HepG2 (cell line): ENCODE measurements around the gene MICOS13. TPM values are rescaled to one million over a fixed set of nuclear protein-coding genes. Genes with fewer than 3 reads are reported as not detected.

ENCODE experiments used
- ETV5 ChIP-seq: IDR thresholded peaks from 2 replicates; pipeline ENCODE4 v1.6.1; 2018; ENCODE audit warnings: missing biosample characterization, missing genetic modification reagents, inconsistent platforms, borderline replicate concordance
- FOSL2 ChIP-seq: sonication (generic); formaldehyde crosslinking; IDR thresholded peaks from 2 replicates; pipeline ENCODE4 v1.4.0; 2020; ENCODE audit warnings: missing genetic modification reagents
- GFI1 ChIP-seq: sonication (generic); formaldehyde crosslinking; IDR thresholded peaks from 2 replicates; pipeline ENCODE4 v1.5.0; 2020; ENCODE audit warnings: missing genetic modification reagents, mild to moderate bottlenecking, borderline replicate concordance
- HOXA5 ChIP-seq: sonication (generic); formaldehyde crosslinking; IDR thresholded peaks from 2 replicates; pipeline ENCODE4 v1.4.0; 2020; ENCODE audit warnings: missing genetic modification reagents
- IKZF1 ChIP-seq: fragments of 450-650 bp; IDR thresholded peaks from 2 replicates; pipeline ENCODE4 v1.7.1; 2016
- IRF2 ChIP-seq: IDR thresholded peaks from 2 replicates; pipeline ENCODE4 v1.6.1; 2018; ENCODE audit warnings: missing genetic modification reagents, missing compliant biosample characterization
- KMT2A ChIP-seq: sonication (generic); formaldehyde crosslinking; IDR thresholded peaks from 2 replicates; pipeline ENCODE4 v1.4.0; 2020; ENCODE audit warnings: missing genetic modification reagents
- KMT2B ChIP-seq: IDR thresholded peaks from 2 replicates; pipeline ENCODE4 v1.6.1; 2016; ENCODE audit warnings: missing genetic modification reagents, missing compliant biosample characterization
- NFIC ChIP-seq: IDR thresholded peaks from 2 replicates; pipeline ENCODE4 v1.6.1; 2012; ENCODE audit warnings: mild to moderate bottlenecking, low read length, inconsistent platforms
- PCBP1 ChIP-seq: fragments of 200-400 bp; formaldehyde crosslinking; IDR thresholded peaks from 2 replicates; pipeline ENCODE4 v1.6.1; 2017; ENCODE audit warnings: mild to moderate bottlenecking, low read depth, low read length, borderline replicate concordance
- PHF20 ChIP-seq: sonication (generic); formaldehyde crosslinking; IDR thresholded peaks from 2 replicates; pipeline ENCODE4 v1.5.0; 2020; ENCODE audit warnings: mild to moderate bottlenecking, missing genetic modification reagents
- PITX1 ChIP-seq: sonication (generic); formaldehyde crosslinking; IDR thresholded peaks from 2 replicates; pipeline ENCODE4 v1.5.1; 2020; ENCODE audit warnings: mild to moderate bottlenecking, missing genetic modification reagents
- RBAK ChIP-seq: sonication (generic); formaldehyde crosslinking; IDR thresholded peaks from 2 replicates; pipeline ENCODE4 v1.5.1; 2020; ENCODE audit warnings: mild to moderate bottlenecking, missing genetic modification reagents
- RORA ChIP-seq: sonication (generic); formaldehyde crosslinking; IDR thresholded peaks from 2 replicates; pipeline ENCODE4 v1.5.0; 2020; ENCODE audit warnings: mild to moderate bottlenecking, missing genetic modification reagents, moderate library complexity
- SAFB2 ChIP-seq: sonication (generic); formaldehyde crosslinking; IDR thresholded peaks from 2 replicates; pipeline ENCODE4 v1.5.1; 2020; ENCODE audit warnings: missing genetic modification reagents, low read depth, mild to moderate bottlenecking, borderline replicate concordance
- ZBTB1 ChIP-seq: sonication (generic); formaldehyde crosslinking; IDR thresholded peaks from 2 replicates; pipeline ENCODE4 v1.4.0; 2020; ENCODE audit warnings: missing genetic modification reagents, borderline replicate concordance
- ZBTB38 ChIP-seq: sonication (generic); formaldehyde crosslinking; IDR thresholded peaks from 2 replicates; pipeline ENCODE4 v1.5.1; 2020; ENCODE audit warnings: mild to moderate bottlenecking, missing genetic modification reagents
- ZIK1 ChIP-seq: sonication (generic); formaldehyde crosslinking; IDR thresholded peaks from 2 replicates; pipeline ENCODE4 v1.5.0; 2020; ENCODE audit warnings: mild to moderate bottlenecking, low read depth, missing genetic modification reagents, borderline replicate concordance
- ZNF335 ChIP-seq: sonication (generic); formaldehyde crosslinking; IDR thresholded peaks from 2 replicates; pipeline ENCODE4 v1.4.0; 2020; ENCODE audit warnings: missing genetic modification reagents
- ZNF879 ChIP-seq: sonication (generic); formaldehyde crosslinking; IDR thresholded peaks from 2 replicates; pipeline ENCODE4 v1.8.1; 2023; ENCODE audit warnings: missing genetic modification reagents
- ZSCAN22 ChIP-seq: sonication (generic); formaldehyde crosslinking; IDR thresholded peaks from 2 replicates; pipeline ENCODE4 v1.4.0; 2020; ENCODE audit warnings: mild to moderate bottlenecking, missing genetic modification reagents
- polyA plus RNA-seq, 8 experiments: library from polyadenylated mRNA; depleted of rRNA in 3 of 8; stranded (reverse) in 7 of 8; unstranded in 1 of 8; fragments of >200 nt; fragmentation: Illumina TruSeq in 4 of 8; extraction: Trizol in 4 of 8; gene quantifications; 2 replicates each; pipeline versions ENCODE4 v1.2.1 to v1.2.3, GENCODE V29; 2011 to 2016; ENCODE audit warnings: low read depth in 4 of 8, missing spikeins in 1 of 8, mixed read lengths in 1 of 8; ENCODE audit not compliant: insufficient read depth in 1 of 8
- total RNA-seq, 5 experiments: library from RNA; depleted of rRNA; stranded (reverse); fragments of >200 nt; fragmentation: Illumina TruSeq; extraction: Trizol; gene quantifications; 2 replicates each; pipeline ENCODE4 v1.2.3, GENCODE V29; 2016; ENCODE audit warnings: low read depth in 1 of 5
- TF ChIP-seq, protein P1 (sequence below): sonication (generic); formaldehyde crosslinking; IDR thresholded peaks from 2 replicates; pipeline ENCODE4 v1.4.0; 2020; ENCODE audit warnings: mild to moderate bottlenecking, missing genetic modification reagents
- TF ChIP-seq, protein P2 (sequence below): sonication (generic); formaldehyde crosslinking; IDR thresholded peaks from 2 replicates; pipeline ENCODE4 v1.8.1; 2023; ENCODE audit warnings: missing genetic modification reagents, mild to moderate bottlenecking, borderline replicate concordance

MICOS13 gene
- total and polyA plus RNA-seq, 2 of the 13 experiments (the other 11 are each of a cell fraction or from before 2014, with no cell fraction given) = 28.8 to 35.4 TPM

DNA sequence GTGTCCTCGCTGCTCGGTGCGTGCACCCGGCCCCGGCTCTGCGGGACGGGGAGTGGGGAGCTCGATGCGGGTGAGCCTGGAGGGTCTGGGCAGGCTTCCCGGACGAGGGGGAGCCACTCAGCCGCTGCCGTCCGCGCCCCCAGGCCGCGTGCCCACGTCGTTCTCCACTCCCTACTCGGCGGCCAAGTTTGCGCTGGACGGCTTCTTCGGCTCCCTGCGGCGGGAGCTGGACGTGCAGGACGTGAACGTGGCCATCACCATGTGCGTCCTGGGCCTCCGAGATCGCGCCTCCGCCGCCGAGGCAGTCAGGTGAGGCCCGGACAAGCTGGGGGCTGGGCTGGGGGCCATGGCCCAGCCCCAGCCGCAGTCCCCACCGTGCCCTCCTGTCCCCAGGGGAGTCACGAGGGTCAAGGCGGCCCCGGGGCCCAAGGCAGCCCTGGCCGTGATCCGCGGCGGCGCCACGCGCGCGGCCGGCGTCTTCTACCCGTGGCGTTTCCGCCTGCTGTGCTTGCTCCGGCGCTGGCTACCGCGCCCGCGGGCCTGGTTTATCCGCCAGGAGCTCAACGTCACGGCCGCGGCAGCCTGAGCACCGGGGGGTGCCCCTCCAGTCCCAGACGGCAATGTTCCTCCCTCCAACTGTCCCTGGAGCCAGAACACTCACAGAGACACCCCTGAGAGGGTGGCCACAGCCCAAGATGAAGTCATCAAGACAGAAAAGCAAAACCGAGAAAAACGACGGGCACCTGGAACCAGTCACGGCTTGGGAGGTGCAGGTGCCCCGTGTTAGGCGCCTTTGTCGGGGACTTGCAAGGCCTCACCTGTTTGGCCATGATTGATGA lies 7.3 kb upstream of the MICOS13 start (continued):
- TF ChIP-seq RORA (CRISPR knock-in tag) (no peak), KMT2B (no peak), NFIC (no peak), GFI1 (CRISPR knock-in tag) (no peak), HOXA5 (CRISPR knock-in tag) (no peak), ZBTB38 (CRISPR knock-in tag) (peak; percentile 81), KMT2A (CRISPR knock-in tag) (no peak), PITX1 (CRISPR knock-in tag) (no peak), IKZF1 (no peak), ZNF335 (no peak), ZNF879 (CRISPR knock-in tag) (no peak), ZIK1 (CRISPR knock-in tag) (0 out of 2 replicates have a peak, but pooled peaks have one; percentile 39), PHF20 (CRISPR knock-in tag) (no peak), IRF2 (CRISPR knock-in tag) (no peak), PCBP1 (no peak), FOSL2 (CRISPR knock-in tag) (no peak), RBAK (CRISPR knock-in tag) (no peak), SAFB2 (CRISPR knock-in tag) (no peak), ZSCAN22 (no peak), ETV5 (CRISPR knock-in tag) (no peak), ZBTB1 (CRISPR knock-in tag) (no peak)
- TF ChIP-seq, protein P1, sequence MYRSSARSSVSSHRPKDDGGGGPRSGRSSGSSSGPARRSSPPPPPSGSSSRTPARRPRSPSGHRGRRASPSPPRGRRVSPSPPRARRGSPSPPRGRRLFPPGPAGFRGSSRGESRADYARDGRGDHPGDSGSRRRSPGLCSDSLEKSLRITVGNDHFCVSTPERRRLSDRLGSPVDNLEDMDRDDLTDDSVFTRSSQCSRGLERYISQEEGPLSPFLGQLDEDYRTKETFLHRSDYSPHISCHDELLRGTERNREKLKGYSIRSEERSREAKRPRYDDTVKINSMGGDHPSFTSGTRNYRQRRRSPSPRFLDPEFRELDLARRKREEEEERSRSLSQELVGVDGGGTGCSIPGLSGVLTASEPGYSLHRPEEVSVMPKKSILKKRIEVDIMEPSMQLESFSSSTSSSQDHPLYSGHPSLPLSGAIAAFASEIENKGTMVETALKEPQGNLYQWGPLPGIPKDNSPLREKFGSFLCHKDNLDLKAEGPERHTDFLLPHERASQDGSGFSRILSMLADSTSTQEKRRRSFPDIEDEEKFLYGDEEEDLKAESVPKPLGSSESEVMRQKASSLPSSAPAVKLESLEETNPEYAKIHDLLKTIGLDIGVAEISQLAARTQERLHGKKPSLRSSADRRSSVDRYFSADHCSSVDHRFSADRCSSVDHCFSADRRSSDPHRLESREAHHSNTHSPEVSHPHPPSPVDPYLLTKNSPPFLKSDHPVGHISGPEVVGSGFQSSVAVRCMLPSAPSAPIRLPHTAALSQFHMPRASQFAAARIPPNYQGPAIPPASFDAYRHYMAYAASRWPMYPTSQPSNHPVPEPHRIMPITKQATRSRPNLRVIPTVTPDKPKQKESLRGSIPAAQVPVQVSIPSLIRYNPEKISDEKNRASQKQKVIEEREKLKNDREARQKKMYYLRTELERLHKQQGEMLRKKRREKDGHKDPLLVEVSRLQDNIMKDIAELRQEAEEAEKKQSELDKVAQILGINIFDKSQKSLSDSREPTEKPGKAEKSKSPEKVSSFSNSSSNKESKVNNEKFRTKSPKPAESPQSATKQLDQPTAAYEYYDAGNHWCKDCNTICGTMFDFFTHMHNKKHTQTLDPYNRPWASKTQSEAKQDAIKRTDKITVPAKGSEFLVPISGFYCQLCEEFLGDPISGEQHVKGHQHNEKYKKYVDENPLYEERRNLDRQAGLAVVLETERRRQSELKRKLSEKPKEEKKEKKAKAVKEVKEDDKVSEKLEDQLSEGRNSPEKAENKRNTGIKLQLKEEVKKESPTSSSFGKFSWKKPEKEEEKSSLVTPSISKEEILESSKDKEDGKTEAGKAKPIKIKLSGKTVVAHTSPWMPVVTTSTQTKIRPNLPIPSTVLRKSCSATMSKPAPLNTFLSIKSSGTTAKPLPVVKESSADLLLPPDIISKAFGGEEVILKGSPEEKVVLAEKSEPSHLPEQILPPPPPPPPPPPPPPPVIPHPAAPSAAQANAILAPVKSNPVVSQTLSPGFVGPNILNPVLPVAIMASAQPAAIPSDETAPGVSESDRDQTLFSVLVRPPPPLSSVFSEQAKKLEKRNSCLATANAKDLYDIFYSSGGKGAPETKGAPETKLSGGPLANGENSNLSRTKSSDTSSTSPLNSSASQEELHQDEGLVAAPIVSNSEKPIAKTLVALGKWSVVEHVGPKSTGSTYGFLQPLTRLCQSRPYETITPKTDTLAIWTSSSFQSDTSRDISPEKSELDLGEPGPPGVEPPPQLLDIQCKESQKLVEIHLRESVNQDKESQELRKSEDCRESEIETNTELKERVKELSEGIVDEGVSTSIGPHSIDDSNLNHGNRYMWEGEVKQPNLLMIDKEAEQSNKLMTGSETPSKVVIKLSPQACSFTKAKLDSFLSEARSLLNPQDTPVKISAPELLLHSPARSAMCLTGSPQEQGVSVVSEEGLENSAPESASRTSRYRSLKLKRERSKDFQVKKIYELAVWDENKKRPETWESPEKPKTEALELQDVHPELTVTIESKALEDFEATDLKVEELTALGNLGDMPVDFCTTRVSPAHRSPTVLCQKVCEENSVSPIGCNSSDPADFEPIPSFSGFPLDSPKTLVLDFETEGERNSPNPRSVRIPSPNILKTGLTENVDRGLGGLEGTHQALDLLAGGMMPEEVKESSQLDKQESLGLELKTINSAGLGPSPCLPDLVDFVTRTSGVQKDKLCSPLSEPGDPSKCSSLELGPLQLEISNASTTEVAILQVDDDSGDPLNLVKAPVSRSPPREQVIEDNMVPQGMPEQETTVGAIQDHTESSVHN (CRISPR knock-in tag) = no peak
- TF ChIP-seq, protein P2, sequence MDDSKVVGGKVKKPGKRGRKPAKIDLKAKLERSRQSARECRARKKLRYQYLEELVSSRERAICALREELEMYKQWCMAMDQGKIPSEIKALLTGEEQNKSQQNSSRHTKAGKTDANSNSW (CRISPR knock-in tag) = 0 out of 2 replicates have a peak, but pooled peaks have one; percentile 6
